Activated CD8-positive, alpha-beta T cell treated with anti-CD3 and anti-CD28 coated beads, Interleukin-2, amount 10 ng/mL, durations not matched to agents 7 days and 5 days (primary cell): ENCODE data around the gene TNFRSF19. TPM values are rescaled to one million over a fixed set of nuclear protein-coding genes. Genes with fewer than 3 reads are reported as not detected.
"Not testable (repeated sequence)": the region's sequence is repeated elsewhere in the genome, so short reads cannot be mapped to it uniquely, and the experiment has no call there.

ENCODE experiments used
- ATAC-seq: fragments of 150-1000 bp; cut with Tn5 transposase; one replicate; pipeline ENCODE4 v1.10.0; 2021; ENCODE audit warnings: moderate library complexity
- CTCF ChIA-PET: fragments of 350-600 bp; sonication (Branson Sonifier 250); formaldehyde crosslinking; loops from one replicate; lab custom pipeline; 2021; ENCODE audit warnings: antibody characterized with exemption; lab: Charles Lee
- POLR2A ChIA-PET: fragments of 350-600 bp; sonication (Branson Sonifier 250); formaldehyde crosslinking; loops from one replicate; lab custom pipeline; 2021; ENCODE audit warnings: antibody characterized with exemption; lab: Charles Lee
- DNase-seq: peaks from one replicate; pipeline ENCODE4 v3.0.0-alpha.2; 2020
- H3K27ac Mint-ChIP-seq: one replicate; pipeline ENCODE4 v1.8.0; 2021; ENCODE audit warnings: mild to moderate bottlenecking, mixed read lengths
- H3K27me3 Mint-ChIP-seq: one replicate; pipeline ENCODE4 v1.8.0; 2021; ENCODE audit warnings: low read depth, mixed read lengths
- H3K36me3 Mint-ChIP-seq: one replicate; pipeline ENCODE4 v1.8.0; 2021; ENCODE audit warnings: low read depth, mixed read lengths
- H3K4me1 Mint-ChIP-seq: one replicate; pipeline ENCODE4 v1.8.0; 2021; ENCODE audit warnings: low read depth, mixed read lengths
- H3K4me3 Mint-ChIP-seq: one replicate; pipeline ENCODE4 v1.8.0; 2021; ENCODE audit warnings: mild to moderate bottlenecking, mixed read lengths
- H3K9me3 Mint-ChIP-seq: one replicate; pipeline ENCODE4 v1.8.0; 2022; ENCODE audit warnings: mixed read lengths; ENCODE audit not compliant: insufficient read depth
- total RNA-seq, 2 experiments: library from RNA; stranded (reverse); gene quantifications; one replicate each; pipeline ENCODE4 v1.2.3, GENCODE V29; 2021

The TNFRSF19 gene, protein sequence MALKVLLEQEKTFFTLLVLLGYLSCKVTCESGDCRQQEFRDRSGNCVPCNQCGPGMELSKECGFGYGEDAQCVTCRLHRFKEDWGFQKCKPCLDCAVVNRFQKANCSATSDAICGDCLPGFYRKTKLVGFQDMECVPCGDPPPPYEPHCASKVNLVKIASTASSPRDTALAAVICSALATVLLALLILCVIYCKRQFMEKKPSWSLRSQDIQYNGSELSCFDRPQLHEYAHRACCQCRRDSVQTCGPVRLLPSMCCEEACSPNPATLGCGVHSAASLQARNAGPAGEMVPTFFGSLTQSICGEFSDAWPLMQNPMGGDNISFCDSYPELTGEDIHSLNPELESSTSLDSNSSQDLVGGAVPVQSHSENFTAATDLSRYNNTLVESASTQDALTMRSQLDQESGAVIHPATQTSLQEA
- total RNA-seq = under 1 TPM in 1 of 2 experiments, not detected in 1; 0.11 TPM

DNA sequence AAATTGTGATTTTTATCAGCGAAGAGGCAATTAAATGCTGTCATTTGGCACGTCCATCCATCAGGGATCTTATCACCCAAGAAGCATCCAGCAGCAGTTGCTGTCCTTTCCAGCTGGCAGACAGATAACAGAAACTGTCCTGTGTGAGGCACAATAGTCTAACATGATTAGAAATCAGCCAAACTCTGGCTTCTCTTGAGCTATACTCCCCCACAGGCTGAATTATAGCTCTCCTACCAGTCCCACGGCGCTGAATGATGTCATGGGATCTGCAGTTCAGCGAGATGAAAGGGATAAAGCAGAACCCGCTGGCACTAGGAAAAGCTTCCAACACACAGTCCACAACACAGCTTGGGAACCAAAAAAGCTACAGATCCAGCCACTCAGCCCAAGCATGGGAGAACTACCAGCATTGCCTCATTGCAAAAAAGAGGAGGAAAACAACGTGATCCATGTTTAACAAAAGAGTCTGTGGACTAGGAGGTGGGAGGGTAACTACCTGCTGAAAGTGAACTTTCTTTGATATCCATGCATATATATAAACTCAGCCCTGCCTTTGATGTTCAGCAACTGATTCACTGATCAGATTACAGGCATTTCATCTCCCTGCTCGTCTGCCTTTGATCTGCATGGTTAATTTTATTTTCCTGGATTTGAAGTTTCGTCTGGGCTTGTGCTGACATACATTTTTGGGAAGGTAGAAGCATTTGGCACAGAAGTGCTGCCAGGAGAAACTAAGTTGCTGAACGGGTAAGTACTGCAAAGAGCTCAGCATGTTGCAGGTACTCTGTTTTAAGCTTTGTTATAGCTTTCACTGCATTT lies at the start of gene TNFRSF19:
TSS of gene TNFRSF19 (plus strand) at position 314 of the 822 bp plus-strand sequence. CDS start 19,772 bp downstream, outside the sequence.
- CTCF ChIA-PET = interaction anchor here (0.7 to 1.3 kb wide), 3 partner anchors 11 to 391 kb away, joined by 3 read pairs; no protein-coding TSS in a partner anchor
- Mint-ChIP-seq H3K27me3 (peaks cover 32% of the 10 kb centered on the region), H3K9me3 (no peaks in the 10 kb centered on the region), H3K27ac (no peak within 1 kb of the TSS), H3K4me1 (no peaks in the 10 kb centered on the region), H3K4me3 (no peak within 1 kb of the TSS), H3K36me3 (no peaks in the 10 kb centered on the region)
- DNase-seq = no peak
- POLR2A ChIA-PET = no interaction called here
- no peak for ATAC-seq

GRCh38 chr13:23529926-23530325 lies 40.3 kb upstream of the TNFRSF19 start:
- H3K27me3 Mint-ChIP-seq, ATAC-seq, H3K27ac Mint-ChIP-seq, DNase-seq, H3K4me1 Mint-ChIP-seq, H3K36me3 Mint-ChIP-seq, H3K4me3 Mint-ChIP-seq, H3K9me3 Mint-ChIP-seq, POLR2A ChIA-PET, CTCF ChIA-PET: not testable (repeated sequence)

DNA sequence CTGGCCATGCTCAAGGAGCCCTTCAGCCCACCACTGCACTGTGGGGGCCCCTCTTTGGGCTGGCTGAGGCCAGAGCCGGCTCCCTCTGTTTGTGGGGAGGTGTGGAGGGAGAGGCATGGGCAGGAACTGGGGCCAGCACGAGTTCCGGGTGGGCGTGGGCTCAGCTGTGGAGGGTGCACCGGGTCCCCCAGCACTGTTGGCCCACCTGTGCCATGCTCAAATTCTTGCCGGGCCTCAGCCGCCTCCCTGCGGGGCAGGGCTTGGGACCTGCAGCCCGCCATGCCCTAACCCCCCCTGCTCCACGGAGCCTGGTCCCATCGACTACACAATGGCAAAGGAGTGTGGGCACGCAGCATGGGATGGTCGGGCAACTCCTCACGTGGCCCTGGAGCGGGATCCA lies 38.8 kb upstream of the TNFRSF19 start:
- POLR2A ChIA-PET = no interaction called here

DNA sequence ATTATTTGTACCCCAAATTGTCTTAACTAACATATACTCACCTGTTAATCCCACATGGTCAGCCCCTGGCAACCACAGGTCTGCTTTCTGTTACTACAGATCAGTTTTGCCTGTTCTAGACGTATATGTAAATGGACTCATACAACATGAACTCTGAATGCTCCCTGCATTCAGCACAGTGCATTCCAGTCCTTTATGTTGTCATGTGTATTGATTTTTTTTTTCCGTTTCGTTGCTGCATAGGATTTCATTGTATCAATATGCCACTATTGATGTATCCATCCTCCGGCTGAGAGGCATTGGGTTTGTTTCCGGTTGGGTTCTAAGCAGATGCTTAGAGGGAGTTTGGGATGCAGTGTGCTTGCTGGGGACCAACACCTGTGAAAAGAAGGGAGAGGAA lies 36.1 kb upstream of the TNFRSF19 start:
- DNase-seq = no peak
- no peak overlapping the region for H3K27ac Mint-ChIP-seq
- POLR2A ChIA-PET = no interaction called here
- no peaks in the 10 kb centered on the region for H3K27me3 Mint-ChIP-seq
- CTCF ChIA-PET = no interaction called here
- no peaks in the 10 kb centered on the region for H3K9me3 Mint-ChIP-seq
- no peak for ATAC-seq
- H3K4me3 Mint-ChIP-seq = no peak overlapping the region
- H3K36me3 Mint-ChIP-seq = no peaks in the 10 kb centered on the region
- H3K4me1 Mint-ChIP-seq = no peaks in the 10 kb centered on the region

More for the DNA sequence above, 38.8 kb upstream of the TNFRSF19 start:
- no peak for ATAC-seq
- no peak for DNase-seq
- no peak overlapping the region for H3K27ac Mint-ChIP-seq
- CTCF ChIA-PET = no interaction called here
- no peaks in the 10 kb centered on the region for H3K27me3 Mint-ChIP-seq
- no peak overlapping the region for H3K4me3 Mint-ChIP-seq
- no peaks in the 10 kb centered on the region for H3K4me1 Mint-ChIP-seq
- no peaks in the 10 kb centered on the region for H3K36me3 Mint-ChIP-seq
- H3K9me3 Mint-ChIP-seq = no peaks in the 10 kb centered on the region

GRCh38 chr13:23541221-23541824 lies 28.9 kb upstream of the TNFRSF19 start:
- H3K4me1 Mint-ChIP-seq = no peaks in the 10 kb centered on the region
- DNase-seq (no peak), ATAC-seq (no peak)
- no peak overlapping the region for H3K27ac Mint-ChIP-seq
- ChIA-PET CTCF (no interaction called here), POLR2A (no interaction called here)
- H3K4me3 Mint-ChIP-seq = no peak overlapping the region
- H3K36me3 Mint-ChIP-seq = no peaks in the 10 kb centered on the region
- peaks cover 16% of the 10 kb centered on the region for H3K27me3 Mint-ChIP-seq
- H3K9me3 Mint-ChIP-seq = no peaks in the 10 kb centered on the region

GRCh38 chr13:23544668-23545067 lies 25.5 kb upstream of the TNFRSF19 start:
- Mint-ChIP-seq H3K9me3 (no peaks in the 10 kb centered on the region), H3K27me3 (peaks cover 26% of the 10 kb centered on the region), H3K4me3 (no peak overlapping the region), H3K4me1 (no peaks in the 10 kb centered on the region), H3K36me3 (no peaks in the 10 kb centered on the region), H3K27ac (no peak overlapping the region)
- ChIA-PET CTCF (no interaction called here), POLR2A (no interaction called here)
- DNase-seq (no peak), ATAC-seq (no peak)

- ChIA-PET CTCF (no interaction called here), POLR2A (interaction anchor here (0.8 kb wide), 1 partner anchor 47 kb away, joined by 3 read pairs; no protein-coding TSS in a partner anchor)
- no peak for ATAC-seq
- no peak overlapping the region for H3K27ac Mint-ChIP-seq
- no peak overlapping the region for H3K4me3 Mint-ChIP-seq
- no peaks in the 10 kb centered on the region for H3K9me3 Mint-ChIP-seq
- no peaks in the 10 kb centered on the region for H3K36me3 Mint-ChIP-seq
- no peaks in the 10 kb centered on the region for H3K4me1 Mint-ChIP-seq
- H3K27me3 Mint-ChIP-seq = peaks cover 24% of the 10 kb centered on the region
- DNase-seq = no peak
Observed at GRCh38 chr13:23547000-23547590, 23.1 kb upstream of the TNFRSF19 start.

- H3K27me3 Mint-ChIP-seq = peaks cover 17% of the 10 kb centered on the region
Observed at GRCh38 chr13:23549724-23550123, 20.5 kb upstream of the TNFRSF19 start.

DNA sequence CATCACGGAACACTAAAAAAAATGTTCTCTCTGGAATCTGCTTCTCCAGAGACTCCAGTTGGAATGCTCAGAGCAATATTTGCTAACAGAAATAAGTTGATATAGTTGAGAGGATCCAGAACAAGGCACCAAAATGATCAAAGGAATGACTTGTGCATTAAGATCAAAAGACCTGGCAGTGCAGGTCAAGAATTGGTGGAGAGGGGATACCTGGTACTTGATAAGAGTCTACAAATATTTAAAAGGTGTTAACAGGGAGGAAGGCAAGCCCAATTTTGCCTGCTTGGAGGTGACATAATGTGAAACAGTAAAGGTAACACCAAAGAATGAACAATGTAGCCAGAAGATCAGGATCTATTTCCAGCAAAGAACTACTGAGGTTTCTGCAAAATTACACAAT lies 20.0 kb upstream of the TNFRSF19 start:
- ChIA-PET CTCF (no interaction called here), POLR2A (no interaction called here)
- Mint-ChIP-seq H3K4me1 (no peaks in the 10 kb centered on the region), H3K4me3 (no peak overlapping the region), H3K36me3 (no peaks in the 10 kb centered on the region), H3K27me3 (peaks cover 13% of the 10 kb centered on the region), H3K27ac (no peak overlapping the region), H3K9me3 (no peaks in the 10 kb centered on the region)
- DNase-seq (no peak), ATAC-seq (no peak)

More at GRCh38 chr13:23549724-23550123, 20.5 kb upstream of the TNFRSF19 start:
- no peaks in the 10 kb centered on the region for H3K9me3 Mint-ChIP-seq
- no peak overlapping the region for H3K4me3 Mint-ChIP-seq
- no peak for ATAC-seq
- CTCF ChIA-PET = no interaction called here
- H3K36me3 Mint-ChIP-seq = no peaks in the 10 kb centered on the region
- POLR2A ChIA-PET = no interaction called here
- H3K27ac Mint-ChIP-seq = no peak overlapping the region
- H3K4me1 Mint-ChIP-seq = no peaks in the 10 kb centered on the region
- no peak for DNase-seq

- POLR2A ChIA-PET = no interaction called here
- Mint-ChIP-seq H3K36me3 (no peaks in the 10 kb centered on the region), H3K4me1 (no peaks in the 10 kb centered on the region), H3K9me3 (no peaks in the 10 kb centered on the region), H3K4me3 (no peak overlapping the region), H3K27me3 (peaks cover 11% of the 10 kb centered on the region), H3K27ac (no peak overlapping the region)
- ATAC-seq (no peak), DNase-seq (no peak)
- CTCF ChIA-PET = no interaction called here
Observed at GRCh38 chr13:23551213-23552008, 18.8 kb upstream of the TNFRSF19 start.

DNA sequence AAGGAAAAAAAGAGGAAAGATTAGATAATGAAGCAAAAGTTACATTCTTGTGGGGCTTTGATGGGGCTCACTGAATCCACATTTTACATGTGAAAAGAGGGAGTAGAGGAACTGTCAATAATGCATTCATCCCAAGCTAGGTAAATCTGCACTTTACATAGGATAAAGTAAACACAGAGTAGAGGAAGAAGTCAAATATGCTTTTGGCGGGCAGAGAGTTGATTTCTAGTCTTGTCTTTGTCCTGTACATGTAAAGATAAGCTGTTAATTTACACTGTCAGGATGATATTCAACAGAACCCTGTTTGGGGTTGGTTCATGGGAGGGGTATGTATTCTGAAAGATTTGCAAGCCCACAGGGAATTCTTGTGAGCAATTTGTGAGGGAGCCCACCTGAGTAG lies 18.0 kb upstream of the TNFRSF19 start:
- ATAC-seq (no peak), DNase-seq (no peak)
- Mint-ChIP-seq H3K9me3 (no peaks in the 10 kb centered on the region), H3K4me3 (no peak overlapping the region), H3K27ac (no peak overlapping the region), H3K36me3 (no peaks in the 10 kb centered on the region), H3K4me1 (no peaks in the 10 kb centered on the region), H3K27me3 (peaks cover 9% of the 10 kb centered on the region)
- CTCF ChIA-PET = no interaction called here
- POLR2A ChIA-PET = no interaction called here
